ENCODE measurements around the gene MRPL46. TPM values are rescaled to one million over a fixed set of nuclear protein-coding genes. Genes with fewer than 3 reads are reported as not detected.

Gene MRPL46
- total and polyA plus RNA-seq, 2 of the 13 experiments (the other 11 are each of a cell fraction or from before 2014, with no cell fraction given), result 62.9 to 79.2 TPM

GRCh38 chr15:88430051-88430450, 37.1 kb downstream of the MRPL46 start (continued):
- TF ChIP-seq HMGXB3 (CRISPR knock-in tag; IDR thresholded peaks at IDR 0.05; ENCODE audit: borderline replicate concordance) (no peak), ZNF275 (CRISPR knock-in tag; IDR thresholded peaks at IDR 0.05; ENCODE audit: borderline replicate concordance) (no peak), KLF11 (CRISPR knock-in tag; IDR thresholded peaks at IDR 0.05) (no peak), TOPORS (CRISPR knock-in tag; IDR thresholded peaks at IDR 0.05) (no peak), ZNF597 (CRISPR knock-in tag; IDR thresholded peaks at IDR 0.05) (no peak), ZNF512B (CRISPR knock-in tag; IDR thresholded peaks at IDR 0.05; ENCODE audit: borderline replicate concordance) (no peak)
